Activated naive CD4-positive, alpha-beta T cell treated with anti-CD3 and anti-CD28 coated beads for 36 hours (primary cell): ENCODE measurements around the gene DDX5. TPM values are rescaled to one million over a fixed set of nuclear protein-coding genes. Genes with fewer than 3 reads are reported as not detected.
"Not testable (repeated sequence)": the region's sequence is repeated elsewhere in the genome, so short reads cannot be mapped to it uniquely, and the experiment has no call there.

Experiments used
- CTCF ChIA-PET: fragments of 350-600 bp; sonication (Branson Sonifier 250); formaldehyde crosslinking; loops from one replicate; lab custom pipeline; 2021; ENCODE audit warnings: antibody characterized with exemption; lab: Charles Lee
- DNase-seq: peaks from one replicate; pipeline ENCODE4 v3.0.0-alpha.2; 2020
- H3K27ac Mint-ChIP-seq: one replicate; pipeline ENCODE4 v1.8.0; 2021; ENCODE audit warnings: mild to moderate bottlenecking, mixed read lengths
- H3K27me3 Mint-ChIP-seq: one replicate; pipeline ENCODE4 v1.8.0; 2021; ENCODE audit warnings: low read depth, mixed read lengths
- H3K36me3 Mint-ChIP-seq: one replicate; pipeline ENCODE4 v1.8.0; 2021; ENCODE audit warnings: low read depth, mixed read lengths
- H3K4me1 Mint-ChIP-seq: one replicate; pipeline ENCODE4 v1.8.0; 2021; ENCODE audit warnings: low read depth, mixed read lengths
- H3K4me3 Mint-ChIP-seq: one replicate; pipeline ENCODE4 v1.8.0; 2021; ENCODE audit warnings: mild to moderate bottlenecking, moderate library complexity, mixed read lengths
- H3K9me3 Mint-ChIP-seq: one replicate; pipeline ENCODE4 v1.8.0; 2021; ENCODE audit warnings: mixed read lengths
- intact Hi-C: fragments of 100-400 bp; cut with micrococcal nuclease; formaldehyde crosslinking; loops from one replicate; pipeline ENCODE4 v1.15.1; 2023
- total RNA-seq, 2 experiments: library from RNA; stranded (reverse); gene quantifications; one replicate each; pipeline ENCODE4 v1.2.3, GENCODE V29; 2021

DDX5 gene
- total RNA-seq, 2 experiments from 2014 or later, result 480 to 491 TPM

- Mint-ChIP-seq H3K9me3 (no peaks in the 10 kb centered on the region), H3K27me3 (no peaks in the 10 kb centered on the region), H3K27ac (peak overlapping the region; percentile 99), H3K4me1 (peaks cover 80% of the 10 kb centered on the region), H3K4me3 (no peak overlapping the region), H3K36me3 (peaks cover 70% of the 10 kb centered on the region)
- CTCF ChIA-PET, result interaction anchor here (1.8 kb wide), 1 partner anchor 9 kb away, joined by 4 read pairs; no protein-coding TSS in a partner anchor
- DNase-seq, result no peak
- intact Hi-C loops, result loop anchor here (10.0 kb wide), 1 partner anchor 554 kb away; the partner anchor contains the start of gene GNA13
Observed at GRCh38 chr17:64500487-64500859, 5.6 kb downstream of the DDX5 start.

GRCh38 chr17:64499805-64500486 lies 6.1 kb downstream of the DDX5 start:
- no peak for DNase-seq
- peaks cover 82% of the 10 kb centered on the region for H3K4me1 Mint-ChIP-seq
- peak overlapping the region; percentile 99 for H3K27ac Mint-ChIP-seq
- H3K27me3 Mint-ChIP-seq, result no peaks in the 10 kb centered on the region
- intact Hi-C loops, result loop anchor here (5.0 to 10.0 kb wide), 2 partner anchors 237 to 555 kb away; partner anchors contain the start of gene GNA13
- H3K9me3 Mint-ChIP-seq, result no peaks in the 10 kb centered on the region
- peaks cover 65% of the 10 kb centered on the region for H3K36me3 Mint-ChIP-seq
- H3K4me3 Mint-ChIP-seq, result no peak overlapping the region
- CTCF ChIA-PET, result no interaction called here

GRCh38 chr17:64498308-64499203 lies 7.5 kb downstream of the DDX5 start:
- intact Hi-C loops, result loop anchor here (5.0 kb wide), 1 partner anchor 239 kb away; no protein-coding TSS in a partner anchor
- H3K4me3 Mint-ChIP-seq, result no peak overlapping the region
- no peak for DNase-seq
- no peaks in the 10 kb centered on the region for H3K27me3 Mint-ChIP-seq
- CTCF ChIA-PET, result interaction anchor here (0.5 to 1.5 kb wide), 6 partner anchors 17 to 1117 kb away, joined by 3 to 7 read pairs (median 4); no protein-coding TSS in a partner anchor
- H3K36me3 Mint-ChIP-seq, result peaks cover 60% of the 10 kb centered on the region
- H3K4me1 Mint-ChIP-seq, result peaks cover 82% of the 10 kb centered on the region
- no peaks in the 10 kb centered on the region for H3K9me3 Mint-ChIP-seq
- H3K27ac Mint-ChIP-seq, result peak overlapping the region; percentile 97

GRCh38 chr17:64497565-64498035 lies 8.5 kb downstream of the DDX5 start:
- no peak for DNase-seq
- peaks cover 54% of the 10 kb centered on the region for H3K36me3 Mint-ChIP-seq
- no peaks in the 10 kb centered on the region for H3K27me3 Mint-ChIP-seq
- H3K4me3 Mint-ChIP-seq, result peak overlapping the region; percentile 100
- H3K4me1 Mint-ChIP-seq, result peaks cover 78% of the 10 kb centered on the region
- H3K9me3 Mint-ChIP-seq, result no peaks in the 10 kb centered on the region
- CTCF ChIA-PET, result interaction anchor here (0.5 to 2.7 kb wide), 7 partner anchors 8 to 152 kb away, joined by 3 to 29 read pairs (median 4); partner anchors contain the start of genes CEP95 and DDX5
- H3K27ac Mint-ChIP-seq, result peak overlapping the region; percentile 97
- intact Hi-C loops, result loop anchor here (1.0 to 5.0 kb wide), 5 partner anchors 9 to 477 kb away; partner anchors contain the start of genes CEP95, DDX5 and ICAM2

- intact Hi-C loops, result loop anchor here (1.0 to 5.0 kb wide), 5 partner anchors 9 to 476 kb away; partner anchors contain the start of genes CEP95, DDX5 and ICAM2
- DNase-seq, result peak; percentile 96
- H3K27me3 Mint-ChIP-seq, result no peaks in the 10 kb centered on the region
- H3K4me3 Mint-ChIP-seq, result peak within 1 kb of the TSS; percentile 100
- CTCF ChIA-PET, result interaction anchor here (0.6 to 2.7 kb wide), 8 partner anchors 8 to 153 kb away, joined by 3 to 29 read pairs (median 4); partner anchors contain the start of genes CEP95 and DDX5
- peaks cover 51% of the 10 kb centered on the region for H3K36me3 Mint-ChIP-seq
- H3K4me1 Mint-ChIP-seq, result peaks cover 74% of the 10 kb centered on the region
- peak within 1 kb of the TSS; percentile 97 for H3K27ac Mint-ChIP-seq
- H3K9me3 Mint-ChIP-seq, result no peaks in the 10 kb centered on the region
Observed at GRCh38 chr17:64496786-64497564, 9.1 kb downstream of the DDX5 start, which contains the start of gene POLG2. Gene POLG2, minus strand, starts transcription at chr17:64497054. Its CDS starts 86 bp downstream, at chr17:64496968.

DNA sequence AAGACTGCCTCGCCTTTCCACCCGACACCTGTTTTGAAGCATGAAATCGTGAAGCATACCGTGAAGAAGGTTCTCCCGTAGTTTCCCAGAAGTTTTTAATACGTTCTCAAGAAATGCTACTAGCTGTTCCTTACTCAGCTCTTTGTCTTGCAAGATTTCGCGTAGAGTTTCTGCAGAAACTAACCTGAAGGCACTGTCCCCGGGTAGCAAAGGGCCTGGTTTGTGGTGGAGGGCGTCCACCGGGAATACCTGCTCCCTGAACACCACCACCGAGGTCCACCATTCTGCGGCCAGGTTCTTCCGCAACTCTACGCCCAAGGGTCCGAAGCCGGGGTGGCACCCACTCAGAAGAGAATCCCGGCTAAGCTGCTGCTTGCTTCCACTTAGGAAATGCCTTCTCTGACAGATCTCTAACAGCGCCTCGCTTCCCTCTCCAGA lies 9.7 kb downstream of the DDX5 start:
- Mint-ChIP-seq H3K27me3 (no peaks in the 10 kb centered on the region), H3K36me3 (peaks cover 47% of the 10 kb centered on the region), H3K27ac (peak overlapping the region; percentile 97), H3K9me3 (no peaks in the 10 kb centered on the region), H3K4me3 (peak overlapping the region; percentile 100), H3K4me1 (peaks cover 70% of the 10 kb centered on the region)
- CTCF ChIA-PET, result interaction anchor here (0.6 to 2.7 kb wide), 5 partner anchors 9 to 153 kb away, joined by 3 to 29 read pairs (median 3); partner anchors contain the start of genes CEP95 and DDX5
- no peak for DNase-seq
- intact Hi-C loops, result loop anchor here (2.0 to 5.0 kb wide), 3 partner anchors 152 to 476 kb away; partner anchors contain the start of gene ICAM2

DNA sequence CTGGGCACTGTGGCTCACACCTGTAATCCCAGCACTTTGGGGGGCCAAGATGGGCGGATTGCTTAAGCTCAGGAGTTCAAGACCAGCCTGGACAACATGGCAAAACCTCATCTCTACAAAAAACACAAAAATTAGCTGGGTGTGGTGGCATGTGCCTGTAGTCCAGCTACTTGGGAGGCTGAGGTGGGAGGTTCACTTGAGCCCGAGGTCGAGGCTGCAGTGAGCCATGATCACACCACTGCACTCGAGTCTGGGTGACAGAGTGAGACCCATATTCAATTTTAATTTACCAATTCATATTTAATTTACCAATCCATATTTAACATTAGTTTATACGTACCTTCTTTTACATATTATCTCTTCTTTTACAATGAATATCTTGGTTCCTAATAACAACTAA lies 10.8 kb downstream of the DDX5 start:
- intact Hi-C loops, result loop anchor here (5.0 kb wide), 1 partner anchor 242 kb away; no protein-coding TSS in a partner anchor
- Mint-ChIP-seq H3K4me3 (peak overlapping the region; percentile 100), H3K36me3 (peaks cover 43% of the 10 kb centered on the region), H3K4me1 (peaks cover 62% of the 10 kb centered on the region)
- not testable (repeated sequence) for H3K27ac Mint-ChIP-seq, DNase-seq, H3K9me3 Mint-ChIP-seq, H3K27me3 Mint-ChIP-seq
- CTCF ChIA-PET, result interaction anchor here (0.6 to 2.7 kb wide), 3 partner anchors 76 to 218 kb away, joined by 3 to 29 read pairs (median 4); no protein-coding TSS in a partner anchor

DNA sequence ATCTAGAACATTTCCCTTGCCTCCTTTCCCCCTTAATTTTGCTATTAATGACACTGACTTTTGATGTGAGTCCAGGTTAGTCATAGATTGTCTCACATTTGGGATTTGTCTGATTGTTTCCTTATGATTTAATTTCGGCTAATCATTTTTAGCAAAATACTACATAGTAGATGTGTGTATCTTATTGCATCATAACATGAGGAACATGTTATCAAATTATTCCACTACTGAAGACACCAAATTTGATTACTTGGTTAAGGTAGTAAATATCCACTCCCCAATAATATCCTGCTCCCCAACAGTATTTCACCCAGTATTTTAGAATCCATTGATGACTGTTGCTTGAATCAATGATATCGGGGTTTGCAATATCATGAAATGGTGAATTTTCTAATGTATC lies 12.0 kb downstream of the DDX5 start:
- DNase-seq, result no peak
- Mint-ChIP-seq H3K9me3 (no peaks in the 10 kb centered on the region), H3K4me1 (peaks cover 51% of the 10 kb centered on the region), H3K27me3 (no peaks in the 10 kb centered on the region), H3K27ac (no peak overlapping the region), H3K4me3 (peak overlapping the region; percentile 68), H3K36me3 (peaks cover 35% of the 10 kb centered on the region)
- intact Hi-C loops, result no loop called here
- CTCF ChIA-PET, result interaction anchor here (2.0 to 6.6 kb wide), 2 partner anchors 27 to 74 kb away, joined by 4 to 114 read pairs; no protein-coding TSS in a partner anchor

- CTCF ChIA-PET, result interaction anchor here (0.6 to 6.6 kb wide), 10 partner anchors 14 to 250 kb away, joined by 3 to 114 read pairs (median 4); partner anchors contain the start of genes CEP95 and DDX5
- Mint-ChIP-seq H3K4me1 (peaks cover 38% of the 10 kb centered on the region), H3K27ac (no peak overlapping the region), H3K36me3 (peaks cover 34% of the 10 kb centered on the region), H3K27me3 (no peaks in the 10 kb centered on the region), H3K9me3 (no peaks in the 10 kb centered on the region), H3K4me3 (no peak overlapping the region)
- intact Hi-C loops, result loop anchor here (1.0 kb wide), 1 partner anchor 15 kb away; no protein-coding TSS in a partner anchor
- DNase-seq, result no peak
Observed at GRCh38 chr17:64492481-64493109, 13.5 kb downstream of the DDX5 start.

DNA sequence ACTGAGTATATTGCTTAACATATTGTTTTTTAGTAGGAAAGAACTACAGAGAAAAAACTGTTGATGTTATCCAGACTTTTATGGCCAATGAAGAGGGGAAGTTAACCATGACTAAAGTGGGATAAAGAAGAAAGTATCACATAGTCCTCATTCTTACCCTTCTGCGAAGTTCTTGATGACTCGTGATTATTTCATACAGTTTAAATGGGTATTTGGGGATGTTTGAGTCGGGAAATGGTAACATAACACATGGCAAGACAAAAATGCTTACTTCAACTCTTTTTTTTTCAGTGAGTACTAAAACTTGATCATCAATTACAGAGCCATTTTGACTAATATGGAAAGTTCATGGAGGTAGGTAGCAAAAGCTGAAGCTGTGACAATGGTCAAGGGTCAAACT lies 14.1 kb downstream of the DDX5 start:
- CTCF ChIA-PET, result interaction anchor here (0.8 to 6.6 kb wide), 8 partner anchors 9 to 164 kb away, joined by 3 to 114 read pairs (median 4); partner anchors contain the start of genes CEP95 and DDX5
- no peak overlapping the region for H3K4me3 Mint-ChIP-seq
- H3K9me3 Mint-ChIP-seq, result no peaks in the 10 kb centered on the region
- DNase-seq, result no peak
- intact Hi-C loops, result loop anchor here (1.0 to 2.0 kb wide), 3 partner anchors 15 to 171 kb away; no protein-coding TSS in a partner anchor
- peak overlapping the region; percentile 27 for H3K27ac Mint-ChIP-seq
- H3K36me3 Mint-ChIP-seq, result peaks cover 36% of the 10 kb centered on the region
- H3K27me3 Mint-ChIP-seq, result no peaks in the 10 kb centered on the region
- peaks cover 33% of the 10 kb centered on the region for H3K4me1 Mint-ChIP-seq
